Heart left ventricle (tissue), 16 donors: ENCODE data around the gene NR5A2. TPM values are rescaled to one million over a fixed set of nuclear protein-coding genes. Genes with fewer than 3 reads are reported as not detected.

ENCODE experiments used
- ATAC-seq, 4 donors: fragments of 200-7000 bp; cut with Tn5 transposase; one replicate each; pipeline ENCODE4 v1.9.1; 2020 to 2022; ENCODE audit warnings: moderate library complexity in 4 of 4, mild to moderate bottlenecking in 3 of 4, moderate number of reproducible peaks in 1 of 4
- DNase-seq, 5 donors: peaks; one replicate each; pipeline ENCODE4 v3.0.0-alpha.2; 2020
- H3K27ac ChIP-seq, 12 donors: fragments of 200-600 bp; sonication (generic) in 4 of 12; one replicate each; pipeline versions ENCODE4 v1.5.0 to v1.8.0; 2016 to 2022; ENCODE audit warnings: mild to moderate bottlenecking in 2 of 12
- H3K27me3 ChIP-seq, 9 donors: fragments of 200-600 bp; sonication (generic) in 2 of 9; one replicate each; pipeline versions ENCODE4 v1.5.1 to v1.8.0; 2016 to 2022; ENCODE audit warnings: mild to moderate bottlenecking in 3 of 9
- H3K36me3 ChIP-seq, 9 donors: fragments of 200-600 bp; sonication (generic) in 2 of 9; one replicate each; pipeline versions ENCODE4 v1.5.0 to v1.8.0; 2018 to 2022; ENCODE audit warnings: mild to moderate bottlenecking in 2 of 9
- H3K4me1 ChIP-seq, 12 donors: fragments of 200-600 bp; sonication (generic) in 4 of 12; one replicate each; pipeline versions ENCODE4 v1.5.0 to v1.8.0; 2016 to 2022; ENCODE audit warnings: mild to moderate bottlenecking in 3 of 12
- H3K4me3 ChIP-seq, 12 donors: fragments of 200-600 bp; sonication (generic) in 4 of 12; one replicate each; pipeline versions ENCODE4 v1.5.0 to v1.8.0; 2017 to 2022; ENCODE audit warnings: mild to moderate bottlenecking in 9 of 12, moderate library complexity in 4 of 12
- H3K9me3 ChIP-seq, 12 donors: fragments of 200-600 bp; sonication (generic) in 4 of 12; one replicate each; pipeline versions ENCODE4 v1.5.0 to v1.8.0; 2016 to 2022; ENCODE audit warnings: mild to moderate bottlenecking in 1 of 12
- POLR2A ChIP-seq, 2 donors: fragments of 450-650 bp; IDR thresholded peaks; one replicate each; pipeline ENCODE4 v1.6.1; 2017; ENCODE audit warnings: antibody characterized with exemption in 2 of 2, mild to moderate bottlenecking in 2 of 2, moderate library complexity in 2 of 2
- WGBS, 4 donors: extraction: QIAGEN DNeasy Blood & Tissue Kit in 2 of 4; methylation state at CpG; one replicate each; pipeline versions ENCODE4 v1.1.5 to v1.1.7; 2013 to 2018; 5-methylcytosine and 5-hydroxymethylcytosine counted together
- intact Hi-C, 10 donors: fragments of 100-400 bp; cut with DNase I; formaldehyde crosslinking; loops; one replicate each; pipeline versions ENCODE4 v1.11.1 to v1.14.2; 2022
- polyA plus RNA-seq, 2 donors: library from polyadenylated mRNA; stranded (reverse); fragments of 200-250 nt; gene quantifications; one replicate each; pipeline ENCODE4 v1.2.3, GENCODE V29; 2013
- total RNA-seq, 9 donors: library from RNA; depleted of rRNA in 2 of 9; stranded (reverse); fragments of >200 nt in 2 of 9; fragmentation: NEBNext Ultra II Directional in 3 of 9; extraction: Animal tissue kit (Norgen Biotek cat#: 25700) in 3 of 9; gene quantifications; one replicate each; pipeline versions ENCODE4 v1.1.0 to v1.2.4, GENCODE V29; 2016 to 2023
- TF ChIP-seq, protein P1 (sequence below), 12 donors: fragments of 200-600 bp; sonication (generic) in 4 of 12; IDR thresholded peaks; one replicate each; pipeline versions ENCODE4 v1.5.0 to v1.8.0; 2018 to 2022; ENCODE audit warnings: antibody characterized with exemption in 12 of 12, mild to moderate bottlenecking in 5 of 12
- donor health status: ischemic (EF 13 %, LVEDD 7.1; RV severe dilation, severe dysfunction).
- donor health status: healthy with polysubstance abuse.
- donor health status: DM: no; HTN: yes; CAD: no.
- donor health status: DM: no; HTN: no; CAD: no.
- donor health status: ischemic (EF 25% LVEDD 6.9; RV normal size, moderate dysfunction).
- donor health status: ischemic (EF 25% LVEDD 5.7; RV mildly dilated, moderate dysfunction).
- donor health status: healthy.
- donor health status: DM: yes; HTN: yes; CAD: no.
- donor health status: ischemic (EF 35%, LVEDD 5.7; RV mildly dilated, moderate dysfunction).
- donor health status: nonischemic (EF 11% LVEDD 7.7; RV severe dilation, severe dysfunction).
- donor health status: DM: yes; HTN: yes; CAD: no.
- donor health status: PGD.
- donor health status: ischemic (EF 29% LVEDD 5.4; RV normal size, mild dysfunction).
- donor health status: nonischemic (EF 23%, LVEDD 6.1; RV moderate dilation, normal function).

Gene NR5A2
- total and polyA plus RNA-seq, 11 donors = 0.30 to 2.7 (median 1.0) TPM

DNA sequence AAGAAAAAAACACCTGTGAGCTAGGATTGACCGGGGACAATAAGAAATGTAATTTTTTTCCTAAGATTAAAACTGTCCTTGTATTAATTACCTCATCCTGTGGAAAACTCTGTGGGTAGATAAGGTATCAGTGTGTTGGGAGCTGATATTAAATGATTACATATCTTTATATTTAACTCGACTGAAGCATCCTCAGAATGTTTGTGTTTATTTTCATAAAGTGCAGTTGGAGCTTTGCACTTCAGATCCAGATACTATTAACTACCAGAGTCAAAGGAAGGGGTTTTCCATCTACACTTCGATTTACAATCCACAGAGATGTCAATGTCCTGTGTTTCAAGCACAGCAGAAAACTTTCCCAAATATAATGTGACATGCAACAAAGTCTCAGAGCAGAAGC lies 164.5 kb downstream of the NR5A2 start:
- ATAC-seq (no peak), DNase-seq (no peak)
- H3K9me3 ChIP-seq = no peaks in the 10 kb centered on the region
- intact Hi-C loops = no loop called here
- no peak overlapping the region for H3K27ac ChIP-seq
- no peaks in the 10 kb centered on the region for H3K27me3 ChIP-seq
- no peak overlapping the region for H3K4me3 ChIP-seq
- H3K4me1 ChIP-seq = no peaks in the 10 kb centered on the region
- 70 to 76% (median 73%) methylated on average over 3 of the region's 3 CpGs for WGBS, 4 donors
- no peak for TF ChIP-seq POLR2A (IDR thresholded peaks at IDR 0.05)
- TF ChIP-seq, protein P1, sequence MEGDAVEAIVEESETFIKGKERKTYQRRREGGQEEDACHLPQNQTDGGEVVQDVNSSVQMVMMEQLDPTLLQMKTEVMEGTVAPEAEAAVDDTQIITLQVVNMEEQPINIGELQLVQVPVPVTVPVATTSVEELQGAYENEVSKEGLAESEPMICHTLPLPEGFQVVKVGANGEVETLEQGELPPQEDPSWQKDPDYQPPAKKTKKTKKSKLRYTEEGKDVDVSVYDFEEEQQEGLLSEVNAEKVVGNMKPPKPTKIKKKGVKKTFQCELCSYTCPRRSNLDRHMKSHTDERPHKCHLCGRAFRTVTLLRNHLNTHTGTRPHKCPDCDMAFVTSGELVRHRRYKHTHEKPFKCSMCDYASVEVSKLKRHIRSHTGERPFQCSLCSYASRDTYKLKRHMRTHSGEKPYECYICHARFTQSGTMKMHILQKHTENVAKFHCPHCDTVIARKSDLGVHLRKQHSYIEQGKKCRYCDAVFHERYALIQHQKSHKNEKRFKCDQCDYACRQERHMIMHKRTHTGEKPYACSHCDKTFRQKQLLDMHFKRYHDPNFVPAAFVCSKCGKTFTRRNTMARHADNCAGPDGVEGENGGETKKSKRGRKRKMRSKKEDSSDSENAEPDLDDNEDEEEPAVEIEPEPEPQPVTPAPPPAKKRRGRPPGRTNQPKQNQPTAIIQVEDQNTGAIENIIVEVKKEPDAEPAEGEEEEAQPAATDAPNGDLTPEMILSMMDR (IDR thresholded peaks at IDR 0.05) = no peak
- no peaks in the 10 kb centered on the region for H3K36me3 ChIP-seq

DNA sequence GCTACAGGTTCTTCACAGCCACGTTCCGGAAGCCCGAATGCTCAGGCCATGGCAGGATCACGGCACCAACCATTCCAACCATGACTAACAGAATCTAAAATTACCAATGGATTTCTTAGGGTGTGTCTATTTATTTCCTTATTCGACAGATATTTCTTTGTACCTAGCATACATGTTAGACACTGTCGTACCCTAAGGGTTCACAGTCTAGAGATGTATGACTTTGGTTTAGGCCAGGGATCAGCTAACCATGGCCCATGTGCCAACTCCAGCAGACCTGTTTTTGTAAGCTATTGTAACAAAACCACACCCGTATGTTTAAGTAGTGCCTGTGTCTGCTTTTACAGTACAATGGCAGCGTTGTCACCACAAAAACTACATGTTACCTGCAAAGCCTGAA lies 167.0 kb downstream of the NR5A2 start:
- WGBS, 4 donors = 87 to 94% (median 89%) methylated on average over 8 of the region's 8 CpGs

DNA sequence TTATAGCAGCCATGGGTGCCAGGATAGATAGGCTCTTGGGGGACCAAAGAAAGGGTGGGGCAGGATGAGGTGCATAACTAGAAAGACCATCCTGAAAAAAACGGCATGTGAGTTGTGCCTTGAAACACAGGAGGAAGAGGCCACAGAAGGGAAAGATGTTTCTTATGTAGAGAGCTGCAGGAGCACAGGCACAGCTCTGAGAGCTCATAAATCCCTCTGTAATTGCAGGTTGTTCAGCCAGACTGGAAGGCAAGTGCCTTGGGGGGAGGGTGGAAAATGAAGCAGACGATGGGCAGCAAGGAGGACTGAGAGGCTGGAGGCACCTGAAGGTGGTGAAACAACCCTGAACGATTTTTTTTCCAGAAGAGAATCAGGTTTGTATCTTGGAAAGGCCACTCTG lies 170.7 kb downstream of the NR5A2 start:
- intact Hi-C loops = no loop called here
- Histone ChIP-seq H3K9me3 (peaks cover 0 to 8% (median 0%) of the 10 kb centered on the region in 12 donors), H3K4me1 (no peaks in the 10 kb centered on the region), H3K27me3 (no peaks in the 10 kb centered on the region), H3K4me3 (no peak overlapping the region), H3K27ac (no peak overlapping the region), H3K36me3 (no peaks in the 10 kb centered on the region)
- WGBS, 4 donors = 40 to 59% (median 47%) methylated on average over 3 of the region's 3 CpGs
- TF ChIP-seq, protein P1 (IDR thresholded peaks at IDR 0.05) = no peak
- no peak for TF ChIP-seq POLR2A (IDR thresholded peaks at IDR 0.05)
- ATAC-seq (no peak), DNase-seq (no peak)

More for the DNA sequence above, 167.0 kb downstream of the NR5A2 start:
- ATAC-seq = no peak
- TF ChIP-seq, protein P1 (IDR thresholded peaks at IDR 0.05) = no peak
- no peak for TF ChIP-seq POLR2A (IDR thresholded peaks at IDR 0.05)
- Histone ChIP-seq H3K4me1 (no peaks in the 10 kb centered on the region), H3K27me3 (no peaks in the 10 kb centered on the region), H3K4me3 (no peak overlapping the region), H3K27ac (no peak overlapping the region), H3K36me3 (no peaks in the 10 kb centered on the region), H3K9me3 (no peaks in the 10 kb centered on the region)
- intact Hi-C loops = no loop called here
- no peak for DNase-seq

DNA sequence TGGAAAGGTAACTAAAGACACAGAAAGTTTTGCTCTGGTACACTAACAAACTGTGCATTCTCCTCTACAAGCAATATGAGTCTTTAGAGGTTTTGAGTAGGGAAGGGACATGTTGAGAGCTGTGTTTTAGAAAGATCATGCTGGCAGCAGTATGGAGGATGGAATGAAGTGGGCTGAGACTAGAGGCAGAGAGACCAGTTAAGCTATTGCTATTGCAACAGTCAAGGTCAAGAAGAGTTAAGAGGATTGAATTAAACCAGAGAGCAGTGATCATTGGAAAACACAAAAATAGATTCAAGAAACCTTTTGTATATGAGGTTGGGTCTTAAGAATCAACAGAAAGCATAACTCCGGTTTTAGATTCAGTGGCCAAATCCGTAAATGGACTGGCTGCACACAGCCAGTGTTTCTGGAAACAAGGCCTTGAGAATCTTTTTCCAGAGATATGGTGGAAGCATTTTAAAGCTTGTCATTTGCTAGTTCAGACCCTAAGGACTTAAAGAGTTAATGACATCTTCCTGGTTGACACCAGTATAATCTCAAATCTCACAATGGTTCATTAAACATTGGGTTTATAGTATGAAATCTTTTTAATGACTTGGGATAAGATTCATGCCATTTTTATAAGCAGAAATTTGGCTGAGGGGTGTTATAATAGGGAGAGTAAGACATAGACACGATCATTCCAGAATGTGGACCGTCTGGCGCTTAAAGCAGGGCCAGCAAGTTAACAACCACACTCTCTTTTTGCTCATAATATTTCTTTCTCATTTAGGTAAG lies 177.9 kb downstream of the NR5A2 start:
- intact Hi-C loops = no loop called here

More for the DNA sequence above, 177.9 kb downstream of the NR5A2 start:
- no peak for TF ChIP-seq POLR2A (IDR thresholded peaks at IDR 0.05)
- WGBS, 4 donors = 56 to 96% (median 75%) methylated on average over 5 of the region's 5 CpGs
- Histone ChIP-seq H3K27ac (no peak overlapping the region), H3K4me1 (no peaks in the 10 kb centered on the region), H3K27me3 (no peaks in the 10 kb centered on the region), H3K36me3 (no peaks in the 10 kb centered on the region), H3K4me3 (no peak overlapping the region), H3K9me3 (peaks cover 0 to 8% (median 0%) of the 10 kb centered on the region in 12 donors)
- no peak for DNase-seq
- no peak for ATAC-seq
